Right lobe of liver (tissue), 6 donors: ENCODE measurements around the gene SPATA2L. TPM values are rescaled to one million over a fixed set of nuclear protein-coding genes. Genes with fewer than 3 reads are reported as not detected.
A peak's percentile ranks its signal among the peaks of the same experiment; 100 is the strongest.

Experiments used
- ATAC-seq, 4 donors: fragments of 200-7000 bp; cut with Tn5 transposase; one replicate each; pipeline ENCODE4 v1.9.1; 2020; ENCODE audit warnings: mild to moderate bottlenecking in 4 of 4, moderate library complexity in 4 of 4
- DNase-seq, 3 donors: peaks; one replicate each; pipeline ENCODE4 v3.0.0-alpha.2; 2020
- H3K27ac ChIP-seq, 3 donors: fragments of 200-600 bp; one replicate each; pipeline ENCODE4 v1.8.0; 2022
- H3K27me3 ChIP-seq, 2 donors: fragments of 200-600 bp; one replicate each; pipeline ENCODE4 v1.8.0; 2022
- H3K36me3 ChIP-seq, 4 donors: fragments of 200-600 bp; sonication (generic) in 1 of 4; one replicate each; pipeline versions ENCODE4 v1.5.1 to v1.8.0; 2017 to 2022; ENCODE audit warnings: control low read depth in 1 of 4
- H3K4me1 ChIP-seq, 4 donors: fragments of 200-600 bp; sonication (generic) in 1 of 4; one replicate each; pipeline versions ENCODE4 v1.5.1 to v1.8.0; 2017 to 2022; ENCODE audit warnings: control low read depth in 1 of 4
- H3K4me3 ChIP-seq, 3 donors: fragments of 200-600 bp; one replicate each; pipeline ENCODE4 v1.8.0; 2022
- H3K9me3 ChIP-seq, 4 donors: fragments of 200-600 bp; sonication (generic) in 1 of 4; one replicate each; pipeline versions ENCODE4 v1.5.1 to v1.8.0; 2017 to 2022; ENCODE audit warnings: control low read depth in 1 of 4
- POLR2A ChIP-seq: fragments of 450-650 bp; IDR thresholded peaks from one replicate; pipeline ENCODE4 v1.6.1; 2017; ENCODE audit warnings: antibody characterized with exemption, mild to moderate bottlenecking
- WGBS: methylation state at CpG from one replicate; pipeline ENCODE4 v1.1.6; 2018; ENCODE audit warnings: low coverage, low lambda C conversion rate; ENCODE audit not compliant: insufficient coverage; ENCODE audit errors: missing lambda C conversion rate; 5-methylcytosine and 5-hydroxymethylcytosine counted together
- intact Hi-C, 2 donors: fragments of 100-400 bp; cut with DNase I; formaldehyde crosslinking; loops; one replicate each; pipeline versions ENCODE4 v1.11.2 to v1.14.1; 2022
- long read RNA-seq: library from polyadenylated mRNA; unstranded; transcript quantifications from one replicate; pipeline ENCODE4 v2.0.0, GENCODE V29; 2019
- total RNA-seq, 6 experiments: library from RNA; depleted of rRNA in 2 of 6; stranded (reverse); fragments of >200 nt in 2 of 6; fragmentation: NEBNext Ultra II Directional in 3 of 6; extraction: Animal tissue kit (Norgen Biotek cat#: 25700) in 3 of 6; gene quantifications; one replicate each; pipeline versions ENCODE4 v1.1.0 to v1.2.4, GENCODE V29; 2016 to 2023
- TF ChIP-seq, protein P1 (sequence below), 4 donors: fragments of 200-600 bp in 3 of 4; fragments of 450-650 bp in 1 of 4; IDR thresholded peaks; one replicate each; pipeline versions ENCODE4 v1.5.1 to v1.8.0; 2016 to 2022; ENCODE audit warnings: antibody characterized with exemption in 4 of 4, mild to moderate bottlenecking in 2 of 4
- donor health status: DM: no; HTN: yes; CAD: no.
- donor health status: DM: no; HTN: no; CAD: no.
- donor health status: DM: no; HTN: no; CAD: no.
- donor health status: DM: no; HTN: yes; CAD: no.
- donor health status: DM: no; HTN: yes; CAD: no.

Gene SPATA2L
- 10 to 100 TPM in 3 of 6 experiments, 1 to 10 TPM in 3; 5.6 to 17.9 (median 11.2) TPM for total RNA-seq
- long read RNA-seq, partial matches to known transcripts, result 1 of 4 reads
- long read RNA-seq, other reads (novel, unspliced or antisense), result 1 of 4 reads

DNA sequence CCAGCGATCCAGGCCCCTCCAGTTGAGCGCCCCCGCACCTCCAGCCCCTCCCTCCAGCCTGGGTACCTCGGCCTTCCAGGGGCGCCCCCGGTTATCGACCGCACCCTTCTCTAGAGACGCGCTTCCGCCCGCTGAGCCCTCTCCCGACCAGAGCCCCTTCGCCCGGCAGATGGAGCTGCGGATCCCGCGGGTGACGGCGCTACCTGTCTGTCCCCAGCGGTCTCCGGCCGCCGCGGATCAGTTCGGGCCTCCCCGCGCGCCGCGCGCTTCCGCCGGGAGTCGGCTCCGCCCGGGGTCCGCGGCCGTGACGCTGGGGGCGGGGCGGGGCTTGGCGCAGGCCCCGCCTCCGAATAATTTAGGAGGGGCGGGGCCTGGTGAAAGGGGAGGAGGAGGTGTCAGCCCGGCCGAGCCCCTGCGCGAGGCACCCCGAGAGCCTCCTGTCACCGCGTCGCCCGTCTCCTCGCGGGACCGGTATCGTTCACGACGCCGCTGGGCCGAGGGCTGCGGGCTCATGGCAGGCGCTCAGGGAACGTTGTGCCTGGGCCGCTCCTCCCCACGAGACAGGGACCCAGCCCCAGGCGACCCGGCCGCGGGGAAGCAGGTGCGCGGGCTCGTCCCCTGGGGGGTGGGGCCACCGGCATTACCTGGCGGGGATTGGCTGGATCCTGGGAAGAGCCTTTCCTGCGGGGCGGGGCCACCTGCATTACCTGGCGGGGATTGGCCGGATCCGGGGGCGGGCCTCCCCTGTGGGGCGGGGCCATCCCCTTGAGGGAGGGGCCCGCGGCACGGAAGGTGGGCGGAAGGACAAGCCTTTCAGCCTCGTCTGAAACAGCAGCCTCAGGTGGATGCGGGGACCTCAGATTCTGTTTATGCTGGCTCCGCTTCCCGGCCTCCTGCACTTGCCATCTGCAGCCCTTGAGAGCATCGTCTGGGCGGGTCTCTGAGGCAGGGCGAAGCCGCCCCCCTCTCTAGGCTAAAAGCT lies at the start of gene SPATA2L:
SPATA2L (minus strand) TSS at position 281 of the 982 bp plus-strand sequence. CDS start 473 bp downstream, outside the sequence.
- peak; percentile 91 for TF ChIP-seq POLR2A
- TF ChIP-seq, protein P1, sequence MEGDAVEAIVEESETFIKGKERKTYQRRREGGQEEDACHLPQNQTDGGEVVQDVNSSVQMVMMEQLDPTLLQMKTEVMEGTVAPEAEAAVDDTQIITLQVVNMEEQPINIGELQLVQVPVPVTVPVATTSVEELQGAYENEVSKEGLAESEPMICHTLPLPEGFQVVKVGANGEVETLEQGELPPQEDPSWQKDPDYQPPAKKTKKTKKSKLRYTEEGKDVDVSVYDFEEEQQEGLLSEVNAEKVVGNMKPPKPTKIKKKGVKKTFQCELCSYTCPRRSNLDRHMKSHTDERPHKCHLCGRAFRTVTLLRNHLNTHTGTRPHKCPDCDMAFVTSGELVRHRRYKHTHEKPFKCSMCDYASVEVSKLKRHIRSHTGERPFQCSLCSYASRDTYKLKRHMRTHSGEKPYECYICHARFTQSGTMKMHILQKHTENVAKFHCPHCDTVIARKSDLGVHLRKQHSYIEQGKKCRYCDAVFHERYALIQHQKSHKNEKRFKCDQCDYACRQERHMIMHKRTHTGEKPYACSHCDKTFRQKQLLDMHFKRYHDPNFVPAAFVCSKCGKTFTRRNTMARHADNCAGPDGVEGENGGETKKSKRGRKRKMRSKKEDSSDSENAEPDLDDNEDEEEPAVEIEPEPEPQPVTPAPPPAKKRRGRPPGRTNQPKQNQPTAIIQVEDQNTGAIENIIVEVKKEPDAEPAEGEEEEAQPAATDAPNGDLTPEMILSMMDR (IDR thresholded peaks at IDR 0.05), result no peak
- Histone ChIP-seq H3K4me1 (peaks cover 0 to 19% (median 7%) of the 10 kb centered on the region in 4 donors), H3K36me3 (peaks cover 0 to 3% (median 0%) of the 10 kb centered on the region in 4 donors), H3K27ac (peak within 1 kb of the TSS; percentile 74 to 80 (median 79)), H3K9me3 (no peaks in the 10 kb centered on the region), H3K27me3 (no peaks in the 10 kb centered on the region), H3K4me3 (peak within 1 kb of the TSS; percentile 65 to 74 (median 69))
- 1% methylated on average over 17 of the region's 97 CpGs for WGBS
- intact Hi-C loops, result loop anchor here (10.0 kb wide), 2 partner anchors 93 to 173 kb away; partner anchors contain the start of gene TCF25 (in 1 of the 2)
- ATAC-seq (peak; percentile 68 to 82 (median 77)), DNase-seq (peak; percentile 97)

DNA sequence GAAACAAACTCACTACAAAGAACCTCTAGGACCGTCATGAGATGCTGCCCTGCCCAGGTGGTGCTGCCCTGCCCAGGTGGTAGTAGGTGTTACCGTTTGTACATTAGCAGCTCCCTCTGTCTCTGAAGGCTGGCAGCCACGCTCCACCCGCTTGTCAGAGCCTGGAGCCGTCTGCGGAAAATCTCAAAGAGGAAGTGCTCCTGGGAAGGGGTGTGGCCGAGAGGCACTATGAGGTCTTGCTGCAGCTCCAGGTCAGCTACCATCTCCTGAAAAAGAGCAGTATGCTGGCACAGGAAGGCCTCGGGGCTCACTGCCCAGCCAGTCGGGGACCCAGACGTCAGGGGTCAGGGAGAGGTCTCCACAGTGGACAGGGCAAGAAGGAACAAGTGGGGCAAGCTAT lies 48.1 kb upstream of the SPATA2L start:
- no peaks in the 10 kb centered on the region for H3K27me3 ChIP-seq
- no peaks in the 10 kb centered on the region for H3K4me1 ChIP-seq
- no peak overlapping the region for H3K4me3 ChIP-seq
- ATAC-seq (peak; percentile 40 to 52 (median 46)), DNase-seq (no peak)
- WGBS, result 54% methylated on average over 5 of the region's 10 CpGs
- H3K36me3 ChIP-seq, result peaks cover 0 to 12% (median 0%) of the 10 kb centered on the region in 4 donors
- intact Hi-C loops, result no loop called here
- no peak for TF ChIP-seq POLR2A
- TF ChIP-seq, protein P1 (IDR thresholded peaks at IDR 0.05), result no peak
- H3K9me3 ChIP-seq, result no peaks in the 10 kb centered on the region
- H3K27ac ChIP-seq, result no peak overlapping the region

GRCh38 chr16:89748921-89749320 lies 47.4 kb upstream of the SPATA2L start:
- ATAC-seq (no peak), DNase-seq (no peak)
- H3K4me1 ChIP-seq, result no peaks in the 10 kb centered on the region
- H3K27ac ChIP-seq, result no peak overlapping the region
- H3K9me3 ChIP-seq, result no peaks in the 10 kb centered on the region
- intact Hi-C loops, result no loop called here
- 87% methylated on average over 11 of the region's 11 CpGs for WGBS
- TF ChIP-seq, protein P1 (IDR thresholded peaks at IDR 0.05), result no peak
- H3K27me3 ChIP-seq, result no peaks in the 10 kb centered on the region
- peaks cover 0 to 12% (median 0%) of the 10 kb centered on the region in 4 donors for H3K36me3 ChIP-seq
- no peak overlapping the region for H3K4me3 ChIP-seq

- Histone ChIP-seq H3K9me3 (no peaks in the 10 kb centered on the region), H3K27ac (no peak overlapping the region), H3K4me1 (no peaks in the 10 kb centered on the region), H3K36me3 (peaks cover 0 to 12% (median 0%) of the 10 kb centered on the region in 4 donors), H3K27me3 (no peaks in the 10 kb centered on the region), H3K4me3 (no peak overlapping the region)
- 87% methylated on average over 9 of the region's 9 CpGs for WGBS
- intact Hi-C loops, result no loop called here
- DNase-seq, result no peak
- TF ChIP-seq, protein P1 (IDR thresholded peaks at IDR 0.05), result no peak
- TF ChIP-seq POLR2A, result no peak
- ATAC-seq, result no peak
Measured at GRCh38 chr16:89748076-89748475, 46.6 kb upstream of the SPATA2L start.
